SK-N-SH (cell line): ENCODE data around the gene MED19. TPM values are rescaled to one million over a fixed set of nuclear protein-coding genes. Genes with fewer than 3 reads are reported as not detected.

Source experiments
- CTCF ChIA-PET: fragments of 300-600, 350-600 bp; formaldehyde crosslinking; extraction: SDS; loops from one replicate; lab custom pipeline; 2021; lab: Yijun Ruan, JAX
- POLR2A ChIA-PET: fragments of 350-600 bp; sonication (Branson Sonifier 250); formaldehyde crosslinking; extraction: SDS; loops from one replicate; lab custom pipeline; 2020; ENCODE audit warnings: antibody characterized with exemption, inconsistent platforms; lab: Yijun Ruan, JAX
- DNase-seq: peaks from one replicate; pipeline ENCODE4 v3.0.0; 2012
- H2AFZ ChIP-seq: fragments of 200-600 bp; sonication (generic); 2 replicates; pipeline ENCODE4 v1.8.1; 2016; ENCODE audit warnings: antibody characterized with exemption, mild to moderate bottlenecking, low read depth
- H3F3A ChIP-seq: fragments of 200-600 bp; sonication (generic); replicated peaks from 2 replicates; pipeline ENCODE3; 2016; ENCODE audit warnings: antibody characterized with exemption, mild to moderate bottlenecking; ENCODE audit not compliant: insufficient read depth
- H3K27ac ChIP-seq, 2 experiments: fragments of 200-500 bp in 1 of 2; fragments of 200-600 bp in 1 of 2; sonication (Bioruptor generic) in 1 of 2; sonication (generic), shearing (Covaris generic) in 1 of 2; 2 replicates each; pipeline versions ENCODE4 v1.5.1 to v1.6.1; 2014 to 2016; ENCODE audit warnings: low read depth in 2 of 2, inconsistent platforms in 1 of 2, low read length in 1 of 2, mild to moderate bottlenecking in 1 of 2, mixed read lengths in 1 of 2
- H3K27me3 ChIP-seq: fragments of 200-600 bp; sonication (generic), shearing (Covaris generic); 2 replicates; pipeline ENCODE4 v1.6.1; 2016; ENCODE audit warnings: mixed run types; ENCODE audit not compliant: insufficient read depth
- H3K36me3 ChIP-seq, 2 experiments: fragments of 200-500 bp in 1 of 2; fragments of 200-600 bp in 1 of 2; sonication (Bioruptor generic) in 1 of 2; sonication (generic) in 1 of 2; replicated peaks in 1 of 2; 2 replicates each; pipeline versions ENCODE3 to v1.5.1; 2014 to 2016; ENCODE audit warnings: low read length in 1 of 2, mild to moderate bottlenecking in 1 of 2; ENCODE audit not compliant: insufficient read depth in 2 of 2, control insufficient read depth in 1 of 2
- H3K4me1 ChIP-seq, 2 experiments: fragments of 200-500 bp in 1 of 2; fragments of 200-600 bp in 1 of 2; sonication (Bioruptor generic) in 1 of 2; sonication (generic), shearing (Covaris generic) in 1 of 2; 2 replicates each; pipeline versions ENCODE4 v1.5.1 to v1.6.1; 2014 to 2016; ENCODE audit warnings: low read depth in 1 of 2, low read length in 1 of 2, mixed run types in 1 of 2; ENCODE audit not compliant: insufficient read depth in 2 of 2, control insufficient read depth in 1 of 2
- H3K4me2 ChIP-seq: fragments of 200-600 bp; sonication (generic), shearing (Covaris generic); 2 replicates; pipeline ENCODE4 v1.6.1; 2017; ENCODE audit warnings: mixed run types
- H3K4me3 ChIP-seq, 2 experiments: fragments of 200-500 bp in 1 of 2; fragments of 200-600 bp in 1 of 2; sonication (Bioruptor generic) in 1 of 2; sonication (generic), shearing (Covaris generic) in 1 of 2; 2 replicates each; pipeline versions ENCODE4 v1.5.1 to v1.8.1; 2014 to 2016; ENCODE audit warnings: low read depth in 2 of 2, inconsistent platforms in 1 of 2, low read length in 1 of 2, mild to moderate bottlenecking in 1 of 2, mixed read lengths in 1 of 2, moderate library complexity in 1 of 2
- H3K79me2 ChIP-seq: fragments of 200-600 bp; sonication (generic); 2 replicates; pipeline ENCODE4 v1.8.1; 2017; ENCODE audit warnings: mild to moderate bottlenecking; ENCODE audit not compliant: insufficient read depth
- H3K9ac ChIP-seq: fragments of 200-600 bp; sonication (generic); 2 replicates; pipeline ENCODE4 v1.6.1; 2017; ENCODE audit warnings: mixed run types
- H3K9me2 ChIP-seq: fragments of 200-600 bp; sonication (generic); 2 replicates; pipeline ENCODE4 v1.6.1; 2017; ENCODE audit warnings: mixed run types
- H3K9me3 ChIP-seq: fragments of 200-600 bp; sonication (generic); 2 replicates; pipeline ENCODE4 v1.6.1; 2017; ENCODE audit warnings: mixed run types, mild to moderate bottlenecking, moderate library complexity
- H4K20me1 ChIP-seq: fragments of 200-600 bp; sonication (generic); 2 replicates; pipeline ENCODE4 v1.6.1; 2017; ENCODE audit warnings: mild to moderate bottlenecking, mixed run types; ENCODE audit not compliant: insufficient read depth
- CHD2 ChIP-seq: fragments of 150-350 bp; IDR thresholded peaks from 2 replicates; pipeline ENCODE4 v1.6.1; 2018; ENCODE audit warnings: low read length; ENCODE audit not compliant: partially characterized antibody
- ELF1 ChIP-seq: IDR thresholded peaks from 2 replicates; pipeline ENCODE4 v1.4.0; 2012
- EP300 ChIP-seq, 2 experiments: IDR thresholded peaks; 2 replicates each; pipeline versions ENCODE4 v1.4.0 to v1.6.1; 2012; ENCODE audit warnings: borderline replicate concordance in 1 of 2, low read depth in 1 of 2, low read length in 1 of 2
- EZH2phosphoT487 ChIP-seq: fragments of 200-600 bp; sonication (generic); IDR thresholded peaks from 2 replicates; pipeline ENCODE4 v1.6.1; 2017; ENCODE audit warnings: low read depth, mixed run types, mild to moderate bottlenecking, antibody characterized with exemption, moderate library complexity, borderline replicate concordance
- FOSL2 ChIP-seq: IDR thresholded peaks from 2 replicates; pipeline ENCODE4 v1.4.0; 2012; ENCODE audit warnings: low read depth, mild to moderate bottlenecking, moderate library complexity, borderline replicate concordance
- FOXM1 ChIP-seq: IDR thresholded peaks from 2 replicates; pipeline ENCODE4 v1.4.0; 2012; ENCODE audit warnings: low read depth, mild to moderate bottlenecking
- GATA2 ChIP-seq: sonication (generic); formaldehyde crosslinking; IDR thresholded peaks from 2 replicates; pipeline ENCODE4 v1.5.0; 2020; ENCODE audit warnings: mild to moderate bottlenecking, missing genetic modification reagents
- JUND ChIP-seq: IDR thresholded peaks from 2 replicates; pipeline ENCODE4 v1.4.0; 2012
- MXI1 ChIP-seq: IDR thresholded peaks from 2 replicates; pipeline ENCODE4 v1.6.1; 2012; ENCODE audit warnings: mild to moderate bottlenecking, low read depth, low read length, improper control_type of control experiment
- RAD21 ChIP-seq: IDR thresholded peaks from 2 replicates; pipeline ENCODE4 v1.6.1; 2012; ENCODE audit warnings: mild to moderate bottlenecking, low read length
- RCOR1 ChIP-seq: fragments of 150-350 bp; IDR thresholded peaks from 2 replicates; pipeline ENCODE4 v1.6.1; 2017; ENCODE audit warnings: antibody characterized with exemption, low read length
- RXRA ChIP-seq: IDR thresholded peaks from 2 replicates; pipeline ENCODE4 v1.4.0; 2012; ENCODE audit warnings: low read depth, mild to moderate bottlenecking, borderline replicate concordance
- SIN3A ChIP-seq: IDR thresholded peaks from 2 replicates; pipeline ENCODE4 v1.6.1; 2012; ENCODE audit warnings: low read depth, mild to moderate bottlenecking, low read length, moderate library complexity, borderline replicate concordance
- TCF12 ChIP-seq: IDR thresholded peaks from 2 replicates; pipeline ENCODE4 v1.4.0; 2012
- WGBS: methylation state at CpG from one replicate; pipeline ENCODE4 v1.1.6; 2017; ENCODE audit warnings: low lambda C conversion rate; 5-methylcytosine and 5-hydroxymethylcytosine counted together
- polyA plus RNA-seq, 3 experiments: library from polyadenylated mRNA; depleted of rRNA; stranded (reverse); fragments of >200 nt; gene quantifications; 2 replicates each; pipeline ENCODE4 v1.2.3, GENCODE V29; 2012
- TF ChIP-seq, protein P1 (sequence below): fragments of 150-350 bp; IDR thresholded peaks from 2 replicates; pipeline ENCODE4 v1.6.1; 2016; ENCODE audit warnings: mild to moderate bottlenecking, low read depth, low read length
- TF ChIP-seq, protein P2 (sequence below): fragments of 200-600 bp; sonication (generic); IDR thresholded peaks from 2 replicates; pipeline ENCODE4 v1.6.1; 2017; ENCODE audit warnings: antibody characterized with exemption, mild to moderate bottlenecking, moderate library complexity

The MED19 gene
- polyA plus RNA-seq, 1 of the 3 experiments (the other 2 are of a cell fraction) = 38.7 TPM

DNA sequence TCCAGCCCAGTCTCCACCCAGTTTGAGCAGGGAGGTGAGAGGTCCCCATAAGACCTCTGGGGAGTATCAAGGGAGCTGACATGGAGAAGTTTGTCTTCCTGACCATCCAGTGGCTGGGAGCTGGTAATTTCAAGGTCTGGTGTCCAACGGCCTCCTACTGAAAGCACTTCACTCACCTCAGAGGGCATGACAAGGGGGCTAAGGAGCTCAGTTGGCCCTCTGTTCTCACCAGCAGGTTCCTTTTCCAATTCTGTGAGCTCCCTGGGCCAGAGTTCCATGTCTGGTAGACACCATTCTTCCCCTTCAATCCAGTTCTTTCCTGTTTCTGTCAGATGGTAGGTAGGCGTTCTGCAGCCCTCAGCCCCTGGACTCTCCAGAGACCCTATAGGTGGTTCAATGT is 32.3 kb upstream of the MED19 start:
- Histone ChIP-seq H3K9me2 (no peaks in the 10 kb centered on the region), H3K4me1 (peaks cover 0 to 7% of the 10 kb centered on the region in 2 experiments; a peak in 3 of 4 replicates), H3K27me3 (no peaks in the 10 kb centered on the region), H3K4me2 (no peak overlapping the region), H3K4me3 (no peak overlapping the region), H3K9ac (no peak overlapping the region), H2AFZ (no peak overlapping the region), H3F3A (peaks cover 23% of the 10 kb centered on the region), H3K36me3 (peaks cover 22 to 40% of the 10 kb centered on the region in 2 experiments), H4K20me1 (no peaks in the 10 kb centered on the region), H3K9me3 (no peaks in the 10 kb centered on the region), H3K79me2 (peaks cover 23% of the 10 kb centered on the region), H3K27ac (no peak overlapping the region)
- ChIA-PET CTCF (interaction anchor here (0.6 to 13.2 kb wide), 3 partner anchors 11 to 57 kb away, joined by 3 to 142 read pairs (median 3); no protein-coding TSS in a partner anchor), POLR2A (no interaction called here)
- DNase-seq = no peak
- no peak for TF ChIP-seq RCOR1
- no peak for TF ChIP-seq FOXM1
- no peak for TF ChIP-seq EZH2phosphoT487
- no peak for TF ChIP-seq RXRA
- TF ChIP-seq GATA2 (CRISPR knock-in tag) = no peak
- no peak for TF ChIP-seq MXI1
- WGBS = 80% methylated on average over 1 of the region's 2 CpGs

DNA sequence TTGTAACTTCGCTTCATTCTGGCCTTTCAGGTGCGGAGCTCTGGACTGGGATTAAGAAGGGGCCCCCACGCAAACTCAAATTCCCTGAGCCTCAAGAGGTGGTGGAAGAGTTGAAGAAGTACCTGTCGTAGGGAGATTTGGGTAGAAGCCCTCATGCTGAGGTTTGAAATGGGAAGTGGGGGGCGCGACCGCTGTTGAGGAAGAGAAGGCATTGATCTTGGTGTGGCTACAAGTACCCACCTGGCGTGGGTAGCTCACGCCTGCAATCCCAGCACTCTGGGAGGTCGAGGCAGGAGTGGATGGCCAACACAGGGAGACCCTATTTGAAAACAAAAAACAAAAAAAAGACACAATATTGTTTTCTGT is 30.1 kb upstream of the MED19 start:
- no peaks in the 10 kb centered on the region for H4K20me1 ChIP-seq
- H3K9ac ChIP-seq = peak overlapping the region; percentile 95
- TF ChIP-seq CHD2 = no peak
- no peak for TF ChIP-seq RAD21
- peaks cover 17% of the 10 kb centered on the region for H3F3A ChIP-seq
- CTCF ChIA-PET = interaction anchor here (0.7 to 13.2 kb wide), 4 partner anchors 14 to 60 kb away, joined by 3 to 142 read pairs (median 6); partner anchors contain the start of gene CTNND1
- peak overlapping the region; percentile 90 to 98 for H3K4me3 ChIP-seq
- peak overlapping the region; percentile 85 to 88 for H3K27ac ChIP-seq
- H3K9me3 ChIP-seq = no peaks in the 10 kb centered on the region
- POLR2A ChIA-PET = interaction anchor here (0.5 to 1.6 kb wide), 7 partner anchors 12 to 444 kb away, joined by 3 to 17 read pairs (median 5); partner anchors contain the start of genes CTNND1, MED19 and TMX2
- DNase-seq = no peak
- H3K4me1 ChIP-seq = peaks cover 0 to 7% of the 10 kb centered on the region in 2 experiments; a peak in 3 of 4 replicates
- 0% methylated on average over 10 of the region's 10 CpGs for WGBS
- H3K4me2 ChIP-seq = peak overlapping the region; percentile 97
- peaks cover 30 to 58% of the 10 kb centered on the region in 2 experiments for H3K36me3 ChIP-seq
- H3K9me2 ChIP-seq = no peaks in the 10 kb centered on the region
- peak overlapping the region; percentile 54; the same call in 1 of the 2 replicates for H2AFZ ChIP-seq
- peaks cover 30% of the 10 kb centered on the region for H3K79me2 ChIP-seq
- H3K27me3 ChIP-seq = no peaks in the 10 kb centered on the region

DNA sequence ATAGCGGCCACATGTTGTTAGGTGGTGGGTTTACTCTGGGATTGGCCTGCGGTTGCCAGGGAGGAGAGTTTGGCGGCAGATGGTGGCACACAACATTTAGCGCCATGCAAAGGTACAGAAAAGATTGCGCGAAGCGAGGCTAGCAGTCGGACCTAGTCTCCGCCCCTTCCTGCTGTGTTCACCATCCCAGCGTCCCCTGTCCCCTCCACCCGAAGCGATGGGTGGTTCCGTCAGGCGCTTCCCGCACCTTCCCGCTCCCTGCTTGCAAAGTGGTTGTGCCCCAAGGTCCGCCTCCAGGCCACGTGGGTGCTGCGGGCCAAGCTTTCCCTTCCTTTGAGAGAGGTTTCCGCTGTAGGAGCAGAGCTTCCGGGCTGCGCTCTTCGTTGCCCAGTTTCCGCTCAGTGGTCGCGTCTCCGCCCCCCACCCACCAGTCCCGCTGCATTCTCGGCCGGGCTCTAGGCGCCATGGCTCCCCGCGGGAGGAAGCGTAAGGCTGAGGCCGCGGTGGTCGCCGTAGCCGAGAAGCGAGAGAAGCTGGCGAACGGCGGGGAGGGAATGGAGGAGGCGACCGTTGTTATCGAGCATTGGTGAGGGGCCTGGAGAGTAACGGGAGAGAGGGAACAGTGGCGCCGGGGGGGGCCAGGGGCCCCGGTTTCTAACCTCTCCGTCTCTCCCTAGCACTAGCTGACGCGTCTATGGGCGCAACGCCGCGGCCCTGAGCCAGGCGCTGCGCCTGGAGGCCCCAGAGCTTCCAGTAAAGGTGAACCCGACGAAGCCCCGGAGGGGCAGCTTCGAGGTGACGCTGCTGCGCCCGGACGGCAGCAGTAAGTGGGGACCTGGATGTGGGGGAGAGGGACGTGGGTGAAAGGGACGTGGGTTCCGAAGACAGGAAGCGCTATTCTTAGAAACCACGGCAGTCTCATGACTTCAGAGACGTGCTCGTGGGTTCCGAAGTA is 29.4 kb upstream of the MED19 start, which contains the start of gene SELENOH:
SELENOH (plus strand) TSS at position 360 of the 955 bp plus-strand sequence; CDS start at position 465, 105 bp downstream.
- Histone ChIP-seq H3K36me3 (peaks cover 26 to 58% of the 10 kb centered on the region in 2 experiments), H3K27ac (peak within 1 kb of the TSS; percentile 85 to 88), H3K4me3 (peak within 1 kb of the TSS; percentile 90 to 98), H3K4me2 (peak within 1 kb of the TSS; percentile 97), H3K4me1 (peaks cover 0 to 7% of the 10 kb centered on the region in 2 experiments; a peak in 3 of 4 replicates), H3K9me3 (no peaks in the 10 kb centered on the region), H3K9me2 (no peaks in the 10 kb centered on the region), H3K79me2 (peaks cover 36% of the 10 kb centered on the region), H3F3A (peaks cover 17% of the 10 kb centered on the region), H3K27me3 (no peaks in the 10 kb centered on the region), H3K9ac (peak within 1 kb of the TSS; percentile 95), H2AFZ (peak within 1 kb of the TSS; percentile 99), H4K20me1 (no peaks in the 10 kb centered on the region)
- peak; percentile 94 for DNase-seq
- WGBS = 1% methylated on average over 43 of the region's 75 CpGs
- POLR2A ChIA-PET = interaction anchor here (0.6 to 1.6 kb wide), 9 partner anchors 10 to 105 kb away, joined by 3 to 17 read pairs (median 5); partner anchors contain the start of genes BTBD18, CTNND1, MED19 and TMX2
- CTCF ChIA-PET = interaction anchor here (0.7 to 13.2 kb wide), 5 partner anchors 14 to 283 kb away, joined by 3 to 142 read pairs (median 4); partner anchors contain the start of gene CTNND1
- TF ChIP-seq, protein P1, sequence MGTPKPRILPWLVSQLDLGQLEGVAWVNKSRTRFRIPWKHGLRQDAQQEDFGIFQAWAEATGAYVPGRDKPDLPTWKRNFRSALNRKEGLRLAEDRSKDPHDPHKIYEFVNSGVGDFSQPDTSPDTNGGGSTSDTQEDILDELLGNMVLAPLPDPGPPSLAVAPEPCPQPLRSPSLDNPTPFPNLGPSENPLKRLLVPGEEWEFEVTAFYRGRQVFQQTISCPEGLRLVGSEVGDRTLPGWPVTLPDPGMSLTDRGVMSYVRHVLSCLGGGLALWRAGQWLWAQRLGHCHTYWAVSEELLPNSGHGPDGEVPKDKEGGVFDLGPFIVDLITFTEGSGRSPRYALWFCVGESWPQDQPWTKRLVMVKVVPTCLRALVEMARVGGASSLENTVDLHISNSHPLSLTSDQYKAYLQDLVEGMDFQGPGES = peak; percentile 64
- 0 out of 2 replicates have a peak, but pooled peaks have one; percentile 10 for TF ChIP-seq FOSL2
- no peak for TF ChIP-seq FOXM1
- TF ChIP-seq ELF1 = peak; percentile 82; the same call in 1 of the 2 replicates
- no peak for TF ChIP-seq TCF12
- peak; percentile 97; the same call in 1 of the 2 replicates for TF ChIP-seq SIN3A
- TF ChIP-seq JUND = no peak; the same call in 1 of the 2 replicates
- TF ChIP-seq EP300 (IDR thresholded peaks at IDR 0.05; ENCODE audit: borderline replicate concordance in 1 of 2, low read depth in 1 of 2, low read length in 1 of 2) = peak in 1 of 2 experiments; percentile 48; a peak in 2 of 4 replicates
- no peak for TF ChIP-seq GATA2 (CRISPR knock-in tag)
- peak; percentile 91 for TF ChIP-seq CHD2
- TF ChIP-seq RAD21 = no peak
- TF ChIP-seq, protein P2, sequence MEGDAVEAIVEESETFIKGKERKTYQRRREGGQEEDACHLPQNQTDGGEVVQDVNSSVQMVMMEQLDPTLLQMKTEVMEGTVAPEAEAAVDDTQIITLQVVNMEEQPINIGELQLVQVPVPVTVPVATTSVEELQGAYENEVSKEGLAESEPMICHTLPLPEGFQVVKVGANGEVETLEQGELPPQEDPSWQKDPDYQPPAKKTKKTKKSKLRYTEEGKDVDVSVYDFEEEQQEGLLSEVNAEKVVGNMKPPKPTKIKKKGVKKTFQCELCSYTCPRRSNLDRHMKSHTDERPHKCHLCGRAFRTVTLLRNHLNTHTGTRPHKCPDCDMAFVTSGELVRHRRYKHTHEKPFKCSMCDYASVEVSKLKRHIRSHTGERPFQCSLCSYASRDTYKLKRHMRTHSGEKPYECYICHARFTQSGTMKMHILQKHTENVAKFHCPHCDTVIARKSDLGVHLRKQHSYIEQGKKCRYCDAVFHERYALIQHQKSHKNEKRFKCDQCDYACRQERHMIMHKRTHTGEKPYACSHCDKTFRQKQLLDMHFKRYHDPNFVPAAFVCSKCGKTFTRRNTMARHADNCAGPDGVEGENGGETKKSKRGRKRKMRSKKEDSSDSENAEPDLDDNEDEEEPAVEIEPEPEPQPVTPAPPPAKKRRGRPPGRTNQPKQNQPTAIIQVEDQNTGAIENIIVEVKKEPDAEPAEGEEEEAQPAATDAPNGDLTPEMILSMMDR = no peak
